ENCODE data around the gene ENOX2. TPM values are rescaled to one million over a fixed set of nuclear protein-coding genes. Genes with fewer than 3 reads are reported as not detected.

The ENOX2 gene
- total RNA-seq, 1 experiment from 2014 or later = 12.9 TPM

DNA sequence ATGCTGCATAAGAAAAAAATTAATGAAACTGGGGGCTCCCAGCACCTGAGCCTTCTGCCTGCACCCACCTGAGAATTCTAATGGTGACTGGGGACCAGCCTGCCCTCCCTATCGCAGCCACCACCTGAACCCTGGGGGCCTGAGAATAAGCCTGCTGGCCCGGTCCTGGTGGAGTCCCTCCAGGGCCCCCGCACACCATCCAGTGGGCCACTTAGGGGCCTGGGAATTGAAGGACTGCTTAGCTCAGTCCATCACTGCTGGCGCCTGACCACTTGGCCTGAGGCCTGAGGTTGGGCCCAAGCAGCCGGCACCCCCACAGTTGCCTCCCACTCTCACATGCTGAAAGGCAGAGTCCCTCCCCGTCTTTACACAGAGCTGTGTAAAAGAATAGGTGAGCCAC lies 230.8 kb downstream of the ENOX2 start:
- ChIA-PET RAD21 (ENCODE audit: low non-redundant PET in 1 of 2, low total read pairs in 2 of 2, uncharacterized antibody in 2 of 2, unreplicated experiment in 2 of 2) (no interaction called here), CTCF (no interaction called here), POLR2A (no interaction called here)
- H3K9me3 ChIP-seq (ENCODE audit: control insufficient read depth in 1 of 2, insufficient read depth in 1 of 2, low read depth in 1 of 2, low read length in 2 of 2) = no peaks in the 10 kb centered on the region
- H3K79me2 ChIP-seq (ENCODE audit: insufficient read depth, low read length) = no peaks in the 10 kb centered on the region
- H2AFZ ChIP-seq (ENCODE audit: low read depth, low read length, poor library complexity, severe bottlenecking) = no peak overlapping the region
- ATAC-seq (no peak), DNase-seq (ENCODE audit: low read depth, low spot score) (no peak)
- no peaks in the 10 kb centered on the region for H3K36me3 ChIP-seq (ENCODE audit: control insufficient read depth in 1 of 2, insufficient read depth in 2 of 2, low read length in 2 of 2)
- H4K20me1 ChIP-seq (ENCODE audit: insufficient read depth) = no peaks in the 10 kb centered on the region
- no peak overlapping the region for H3K27ac ChIP-seq (ENCODE audit: low read depth, low read length)
- H3K4me1 ChIP-seq (ENCODE audit: control insufficient read depth in 1 of 2, insufficient read depth in 2 of 2, low read length in 2 of 2) = no peaks in the 10 kb centered on the region
- H3K4me3 ChIP-seq (replicated peaks in 1 of 2; ENCODE audit: low read depth in 1 of 2, low read length in 2 of 2) = no peak overlapping the region
- intact Hi-C loops (cut with micrococcal nuclease) = no loop called here
- no peaks in the 10 kb centered on the region for H3K9me2 ChIP-seq (ENCODE audit: insufficient read depth)
- TF ChIP-seq, protein P1, sequence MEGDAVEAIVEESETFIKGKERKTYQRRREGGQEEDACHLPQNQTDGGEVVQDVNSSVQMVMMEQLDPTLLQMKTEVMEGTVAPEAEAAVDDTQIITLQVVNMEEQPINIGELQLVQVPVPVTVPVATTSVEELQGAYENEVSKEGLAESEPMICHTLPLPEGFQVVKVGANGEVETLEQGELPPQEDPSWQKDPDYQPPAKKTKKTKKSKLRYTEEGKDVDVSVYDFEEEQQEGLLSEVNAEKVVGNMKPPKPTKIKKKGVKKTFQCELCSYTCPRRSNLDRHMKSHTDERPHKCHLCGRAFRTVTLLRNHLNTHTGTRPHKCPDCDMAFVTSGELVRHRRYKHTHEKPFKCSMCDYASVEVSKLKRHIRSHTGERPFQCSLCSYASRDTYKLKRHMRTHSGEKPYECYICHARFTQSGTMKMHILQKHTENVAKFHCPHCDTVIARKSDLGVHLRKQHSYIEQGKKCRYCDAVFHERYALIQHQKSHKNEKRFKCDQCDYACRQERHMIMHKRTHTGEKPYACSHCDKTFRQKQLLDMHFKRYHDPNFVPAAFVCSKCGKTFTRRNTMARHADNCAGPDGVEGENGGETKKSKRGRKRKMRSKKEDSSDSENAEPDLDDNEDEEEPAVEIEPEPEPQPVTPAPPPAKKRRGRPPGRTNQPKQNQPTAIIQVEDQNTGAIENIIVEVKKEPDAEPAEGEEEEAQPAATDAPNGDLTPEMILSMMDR (IDR thresholded peaks at IDR 0.05 in 2 of 3, conservative IDR thresholded peaks at IDR 0.05 in 1 of 3; ENCODE audit: borderline replicate concordance in 1 of 3, insufficient read depth in 1 of 3, low read depth in 2 of 3, low read length in 2 of 3) = no peak
- TF ChIP-seq CBX3 (IDR thresholded peaks at IDR 0.05; ENCODE audit: low read depth) (no peak), SP1 (IDR thresholded peaks at IDR 0.05; ENCODE audit: low read depth) (no peak), ZFX (IDR thresholded peaks at IDR 0.05) (no peak), EZH2phosphoT487 (IDR thresholded peaks at IDR 0.05; ENCODE audit: borderline replicate concordance) (no peak), JUND (IDR thresholded peaks at IDR 0.05) (no peak), ZNF274 (IDR thresholded peaks at IDR 0.05; ENCODE audit: low read depth, low read length) (no peak), SRF (IDR thresholded peaks at IDR 0.05; ENCODE audit: low read depth) (no peak), YY1 (IDR thresholded peaks at IDR 0.05; ENCODE audit: extremely low read depth, insufficient replicate concordance, low read depth, low read length) (no peak), RAD21 (IDR thresholded peaks at IDR 0.05; ENCODE audit: low read depth) (no peak), ATF3 (IDR thresholded peaks at IDR 0.05) (no peak)
- TF ChIP-seq, protein P2, sequence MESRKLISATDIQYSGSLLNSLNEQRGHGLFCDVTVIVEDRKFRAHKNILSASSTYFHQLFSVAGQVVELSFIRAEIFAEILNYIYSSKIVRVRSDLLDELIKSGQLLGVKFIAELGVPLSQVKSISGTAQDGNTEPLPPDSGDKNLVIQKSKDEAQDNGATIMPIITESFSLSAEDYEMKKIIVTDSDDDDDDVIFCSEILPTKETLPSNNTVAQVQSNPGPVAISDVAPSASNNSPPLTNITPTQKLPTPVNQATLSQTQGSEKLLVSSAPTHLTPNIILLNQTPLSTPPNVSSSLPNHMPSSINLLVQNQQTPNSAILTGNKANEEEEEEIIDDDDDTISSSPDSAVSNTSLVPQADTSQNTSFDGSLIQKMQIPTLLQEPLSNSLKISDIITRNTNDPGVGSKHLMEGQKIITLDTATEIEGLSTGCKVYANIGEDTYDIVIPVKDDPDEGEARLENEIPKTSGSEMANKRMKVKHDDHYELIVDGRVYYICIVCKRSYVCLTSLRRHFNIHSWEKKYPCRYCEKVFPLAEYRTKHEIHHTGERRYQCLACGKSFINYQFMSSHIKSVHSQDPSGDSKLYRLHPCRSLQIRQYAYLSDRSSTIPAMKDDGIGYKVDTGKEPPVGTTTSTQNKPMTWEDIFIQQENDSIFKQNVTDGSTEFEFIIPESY (IDR thresholded peaks at IDR 0.05; ENCODE audit: extremely low read depth, insufficient replicate concordance, low read length) = no peak
- TF ChIP-seq, protein P3, sequence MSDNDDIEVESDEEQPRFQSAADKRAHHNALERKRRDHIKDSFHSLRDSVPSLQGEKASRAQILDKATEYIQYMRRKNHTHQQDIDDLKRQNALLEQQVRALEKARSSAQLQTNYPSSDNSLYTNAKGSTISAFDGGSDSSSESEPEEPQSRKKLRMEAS (IDR thresholded peaks at IDR 0.05) = no peak
- no peak overlapping the region for H3K9ac ChIP-seq (ENCODE audit: low read length)
- no peaks in the 10 kb centered on the region for H3K27me3 ChIP-seq (ENCODE audit: insufficient read depth, low read length)
- H3K4me2 ChIP-seq (ENCODE audit: low read length) = no peak overlapping the region
- BruUV-seq (replicated peaks) = no TSS peak

Data from HCT116 (cell line).